Gastrocnemius medialis (tissue), 4 donors: Measurements from ENCODE around the gene DHRS3.

Experiments
- POLR2A ChIP-seq, 2 donors: fragments of 450-650 bp; IDR thresholded peaks; one replicate each; pipeline ENCODE4 v1.6.1; 2017; ENCODE audit warnings: antibody characterized with exemption in 2 of 2, mild to moderate bottlenecking in 2 of 2, moderate library complexity in 2 of 2
- TF ChIP-seq, protein P1 (sequence below), 5 experiments: fragments of 450-650 bp in 3 of 5; fragments of 200-600 bp in 2 of 5; sonication (generic) in 2 of 5; IDR thresholded peaks in 4 of 5; conservative IDR thresholded peaks in 1 of 5; 1 replicate in 4 of 5; 2 replicates in 1 of 5; pipeline ENCODE4 v1.5.1; 2016 to 2019; ENCODE audit warnings: antibody characterized with exemption in 5 of 5, mild to moderate bottlenecking in 3 of 5, moderate library complexity in 3 of 5

- TF ChIP-seq, protein P1, sequence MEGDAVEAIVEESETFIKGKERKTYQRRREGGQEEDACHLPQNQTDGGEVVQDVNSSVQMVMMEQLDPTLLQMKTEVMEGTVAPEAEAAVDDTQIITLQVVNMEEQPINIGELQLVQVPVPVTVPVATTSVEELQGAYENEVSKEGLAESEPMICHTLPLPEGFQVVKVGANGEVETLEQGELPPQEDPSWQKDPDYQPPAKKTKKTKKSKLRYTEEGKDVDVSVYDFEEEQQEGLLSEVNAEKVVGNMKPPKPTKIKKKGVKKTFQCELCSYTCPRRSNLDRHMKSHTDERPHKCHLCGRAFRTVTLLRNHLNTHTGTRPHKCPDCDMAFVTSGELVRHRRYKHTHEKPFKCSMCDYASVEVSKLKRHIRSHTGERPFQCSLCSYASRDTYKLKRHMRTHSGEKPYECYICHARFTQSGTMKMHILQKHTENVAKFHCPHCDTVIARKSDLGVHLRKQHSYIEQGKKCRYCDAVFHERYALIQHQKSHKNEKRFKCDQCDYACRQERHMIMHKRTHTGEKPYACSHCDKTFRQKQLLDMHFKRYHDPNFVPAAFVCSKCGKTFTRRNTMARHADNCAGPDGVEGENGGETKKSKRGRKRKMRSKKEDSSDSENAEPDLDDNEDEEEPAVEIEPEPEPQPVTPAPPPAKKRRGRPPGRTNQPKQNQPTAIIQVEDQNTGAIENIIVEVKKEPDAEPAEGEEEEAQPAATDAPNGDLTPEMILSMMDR (IDR thresholded peaks at IDR 0.05 in 4 of 5, conservative IDR thresholded peaks at IDR 0.05 in 1 of 5) = no peak
- TF ChIP-seq POLR2A (IDR thresholded peaks at IDR 0.05) = no peak
Measured at GRCh38 chr1:12631571-12631970, 13.6 kb upstream of the DHRS3 start.
